Measurements from ENCODE around the gene RASL10B. TPM values are rescaled to one million over a fixed set of nuclear protein-coding genes. Genes with fewer than 3 reads are reported as not detected.

The RASL10B gene
- total RNA-seq, 4 donors from 2014 or later = 4.7 to 13.8 (median 10.0) TPM

DNA sequence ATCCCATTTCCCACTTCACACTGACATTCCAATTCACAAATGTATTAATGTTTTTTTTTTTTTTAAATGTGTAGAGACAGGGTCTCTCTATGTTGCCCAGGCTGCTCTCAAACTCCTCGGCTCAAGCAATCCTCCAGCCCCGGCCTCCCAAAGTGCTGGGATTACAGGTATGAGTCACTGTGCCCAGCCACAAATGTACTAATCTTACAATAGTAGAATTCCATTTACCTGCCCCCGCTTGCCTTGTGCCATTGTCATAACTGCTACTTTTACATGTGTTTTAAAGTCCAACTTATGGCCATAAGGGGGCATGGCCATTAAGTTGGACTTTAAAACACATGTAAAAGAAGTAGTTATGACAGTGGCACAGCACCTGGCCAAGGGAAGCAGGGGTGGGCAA is 59.4 kb downstream of the RASL10B start:
- peaks cover 5 to 9% of the 10 kb centered on the region in 2 donors for H3K4me1 ChIP-seq
- in situ Hi-C loops (cut with MboI; ENCODE audit: low sequenced_read_pairs in 4 of 4) = no loop called here
- no peak overlapping the region for H3K27ac ChIP-seq
- DNase-seq (no peak), ATAC-seq (no peak)
- TF ChIP-seq, protein P1, sequence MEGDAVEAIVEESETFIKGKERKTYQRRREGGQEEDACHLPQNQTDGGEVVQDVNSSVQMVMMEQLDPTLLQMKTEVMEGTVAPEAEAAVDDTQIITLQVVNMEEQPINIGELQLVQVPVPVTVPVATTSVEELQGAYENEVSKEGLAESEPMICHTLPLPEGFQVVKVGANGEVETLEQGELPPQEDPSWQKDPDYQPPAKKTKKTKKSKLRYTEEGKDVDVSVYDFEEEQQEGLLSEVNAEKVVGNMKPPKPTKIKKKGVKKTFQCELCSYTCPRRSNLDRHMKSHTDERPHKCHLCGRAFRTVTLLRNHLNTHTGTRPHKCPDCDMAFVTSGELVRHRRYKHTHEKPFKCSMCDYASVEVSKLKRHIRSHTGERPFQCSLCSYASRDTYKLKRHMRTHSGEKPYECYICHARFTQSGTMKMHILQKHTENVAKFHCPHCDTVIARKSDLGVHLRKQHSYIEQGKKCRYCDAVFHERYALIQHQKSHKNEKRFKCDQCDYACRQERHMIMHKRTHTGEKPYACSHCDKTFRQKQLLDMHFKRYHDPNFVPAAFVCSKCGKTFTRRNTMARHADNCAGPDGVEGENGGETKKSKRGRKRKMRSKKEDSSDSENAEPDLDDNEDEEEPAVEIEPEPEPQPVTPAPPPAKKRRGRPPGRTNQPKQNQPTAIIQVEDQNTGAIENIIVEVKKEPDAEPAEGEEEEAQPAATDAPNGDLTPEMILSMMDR (IDR thresholded peaks at IDR 0.05 in 4 of 5, conservative IDR thresholded peaks at IDR 0.05 in 1 of 5) = no peak
- no peak for TF ChIP-seq POLR2A (IDR thresholded peaks at IDR 0.05)
- no peaks in the 10 kb centered on the region for H3K36me3 ChIP-seq
- H3K4me3 ChIP-seq = no peak overlapping the region
- intact Hi-C loops (cut with DNase I; ENCODE audit: low total_unique reads) = no loop called here
- H3K27me3 ChIP-seq = peaks cover 19 to 30% (median 26%) of the 10 kb centered on the region in 3 donors
- H3K9me3 ChIP-seq = no peaks in the 10 kb centered on the region

GRCh38 chr17:35791681-35792350 is 60.4 kb downstream of the RASL10B start:
- in situ Hi-C loops (cut with MboI; ENCODE audit: low sequenced_read_pairs in 4 of 4) = no loop called here
- no peak overlapping the region for H3K4me3 ChIP-seq
- ATAC-seq (no peak), DNase-seq (no peak)
- peaks cover 7 to 9% of the 10 kb centered on the region in 2 donors for H3K4me1 ChIP-seq
- no peaks in the 10 kb centered on the region for H3K9me3 ChIP-seq
- no peak overlapping the region for H3K27ac ChIP-seq
- TF ChIP-seq POLR2A (IDR thresholded peaks at IDR 0.05) = no peak
- TF ChIP-seq, protein P1 (IDR thresholded peaks at IDR 0.05 in 4 of 5, conservative IDR thresholded peaks at IDR 0.05 in 1 of 5) = no peak
- intact Hi-C loops (cut with DNase I; ENCODE audit: low total_unique reads) = no loop called here
- H3K27me3 ChIP-seq = peaks cover 28 to 36% (median 29%) of the 10 kb centered on the region in 3 donors
- no peaks in the 10 kb centered on the region for H3K36me3 ChIP-seq

Other genes starting within 250 kb of the RASL10B start
- gene SLFN12L, start 194.0 kb upstream of the RASL10B start, total RNA-seq = under 1 TPM in 3 of 4 donors, not detected in 1; 0.10 to 0.31 (median 0.15) TPM
- gene SLFN14, start 170.8 kb upstream of the RASL10B start, total RNA-seq = not detected
- 10 to 100 TPM in 1 of 4 donors, 1 to 10 TPM in 3; 4.4 to 14.2 (median 6.2) TPM for gene PEX12, start 153.1 kb upstream of the RASL10B start, total RNA-seq
- gene AP2B1, start 144.3 kb upstream of the RASL10B start, total RNA-seq = 10 to 100 TPM; 31.3 to 48.7 (median 38.1) TPM
- gene GAS2L2, start 21.6 kb downstream of the RASL10B start, total RNA-seq = under 1 TPM in 2 of 4 donors, not detected in 2; 0.15 to 0.75 TPM
- gene C17orf50, start 29.2 kb downstream of the RASL10B start, total RNA-seq = not detected
- gene MMP28, start 64.0 kb downstream of the RASL10B start, total RNA-seq = 10 to 100 TPM in 1 of 4 donors, 1 to 10 TPM in 3; 3.1 to 10.3 (median 5.9) TPM
- 10 to 100 TPM; 25.2 to 39.5 (median 31.6) TPM for gene TAF15, start 77.8 kb downstream of the RASL10B start, total RNA-seq
- not detected for gene HEATR9, start 137.3 kb downstream of the RASL10B start, total RNA-seq
- 1 to 10 TPM in 3 of 4 donors, under 1 TPM in 1; 0.55 to 2.1 (median 1.8) TPM for gene CCL5, start 148.7 kb downstream of the RASL10B start, total RNA-seq
- gene RDM1, start 199.1 kb downstream of the RASL10B start, total RNA-seq = not detected
- gene LYZL6, start 212.1 kb downstream of the RASL10B start, total RNA-seq = not detected
- under 1 TPM in 1 of 4 donors, not detected in 3; 0.33 TPM for gene CCL16, start 249.9 kb downstream of the RASL10B start, total RNA-seq

All from gastrocnemius medialis (tissue), 4 donors.